Middle frontal gyrus (tissue), 1 donor: ENCODE results near the gene HLA-DMB.
A peak's percentile ranks its signal among the peaks of the same experiment; 100 is the strongest.

ENCODE experiments used
- DNase-seq: peaks from one replicate; pipeline ENCODE4 v3.0.0-alpha.2; 2015; ENCODE audit warnings: low spot score; ENCODE audit errors: extremely low spot score

Gene HLA-DMB

GRCh38 chr6:32971581-32972352 is 30.9 kb upstream of the HLA-DMB start:
- peak; percentile 100 for DNase-seq

- DNase-seq, result no peak
These were observed 30.4 kb upstream of the HLA-DMB start for GRCh38 chr6:32971242-32971580.

GRCh38 chr6:32970413-32971241 is 29.8 kb upstream of the HLA-DMB start:
- peak; percentile 29 for DNase-seq

GRCh38 chr6:32969685-32970412 is 29.0 kb upstream of the HLA-DMB start:
- DNase-seq, result peak; percentile 61

- peak; percentile 66 for DNase-seq
These were observed 28.2 kb upstream of the HLA-DMB start for GRCh38 chr6:32968867-32969684.

GRCh38 chr6:32968093-32968866 is 27.5 kb upstream of the HLA-DMB start, which contains the start of gene BRD2:
Gene BRD2 (plus strand): TSS chr6:32968594. CDS start chr6:32972899, 4,305 bp downstream.
- peak; percentile 95 for DNase-seq

GRCh38 chr6:32967151-32968091 is 26.6 kb upstream of the HLA-DMB start:
- DNase-seq, result no peak

GRCh38 chr6:32964776-32965175 is 23.9 kb upstream of the HLA-DMB start:
- DNase-seq, result no peak

- DNase-seq, result no peak
These were observed 23.0 kb upstream of the HLA-DMB start for GRCh38 chr6:32963866-32964265.

GRCh38 chr6:32962213-32962826 is 21.5 kb upstream of the HLA-DMB start:
- no peak for DNase-seq

- no peak for DNase-seq
These were observed 19.7 kb upstream of the HLA-DMB start for GRCh38 chr6:32960563-32960962.

- DNase-seq, result no peak
These were observed 15.3 kb upstream of the HLA-DMB start for GRCh38 chr6:32956176-32956575.

- no peak for DNase-seq
These were observed 14.4 kb upstream of the HLA-DMB start for GRCh38 chr6:32954986-32955802.

- DNase-seq, result no peak
These were observed 13.4 kb upstream of the HLA-DMB start for GRCh38 chr6:32954267-32954666.

GRCh38 chr6:32953775-32954174 is 12.9 kb upstream of the HLA-DMB start:
- DNase-seq, result no peak

- peak; percentile 68 for DNase-seq
These were observed 12.2 kb upstream of the HLA-DMB start, which contains the start of gene HLA-DMA for GRCh38 chr6:32952817-32953739. Gene HLA-DMA (minus strand): TSS chr6:32953097. CDS start chr6:32953036, 61 bp downstream.

- DNase-seq, result no peak
These were observed 9.6 kb upstream of the HLA-DMB start for GRCh38 chr6:32950449-32950848.
